ENCODE results near the gene CCDC78. TPM values are rescaled to one million over a fixed set of nuclear protein-coding genes. Genes with fewer than 3 reads are reported as not detected.

The CCDC78 gene
- total RNA-seq, 1 donor: 2.2 TPM

GRCh38 chr16:715477-716199 lies 10.6 kb downstream of the CCDC78 start:
- TF ChIP-seq, protein P1, sequence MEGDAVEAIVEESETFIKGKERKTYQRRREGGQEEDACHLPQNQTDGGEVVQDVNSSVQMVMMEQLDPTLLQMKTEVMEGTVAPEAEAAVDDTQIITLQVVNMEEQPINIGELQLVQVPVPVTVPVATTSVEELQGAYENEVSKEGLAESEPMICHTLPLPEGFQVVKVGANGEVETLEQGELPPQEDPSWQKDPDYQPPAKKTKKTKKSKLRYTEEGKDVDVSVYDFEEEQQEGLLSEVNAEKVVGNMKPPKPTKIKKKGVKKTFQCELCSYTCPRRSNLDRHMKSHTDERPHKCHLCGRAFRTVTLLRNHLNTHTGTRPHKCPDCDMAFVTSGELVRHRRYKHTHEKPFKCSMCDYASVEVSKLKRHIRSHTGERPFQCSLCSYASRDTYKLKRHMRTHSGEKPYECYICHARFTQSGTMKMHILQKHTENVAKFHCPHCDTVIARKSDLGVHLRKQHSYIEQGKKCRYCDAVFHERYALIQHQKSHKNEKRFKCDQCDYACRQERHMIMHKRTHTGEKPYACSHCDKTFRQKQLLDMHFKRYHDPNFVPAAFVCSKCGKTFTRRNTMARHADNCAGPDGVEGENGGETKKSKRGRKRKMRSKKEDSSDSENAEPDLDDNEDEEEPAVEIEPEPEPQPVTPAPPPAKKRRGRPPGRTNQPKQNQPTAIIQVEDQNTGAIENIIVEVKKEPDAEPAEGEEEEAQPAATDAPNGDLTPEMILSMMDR (IDR thresholded peaks at IDR 0.05; ENCODE audit: extremely low read depth, low read depth, low read length): no peak
- H2AFZ ChIP-seq (ENCODE audit: low read length): peak overlapping the region; percentile 72

DNA sequence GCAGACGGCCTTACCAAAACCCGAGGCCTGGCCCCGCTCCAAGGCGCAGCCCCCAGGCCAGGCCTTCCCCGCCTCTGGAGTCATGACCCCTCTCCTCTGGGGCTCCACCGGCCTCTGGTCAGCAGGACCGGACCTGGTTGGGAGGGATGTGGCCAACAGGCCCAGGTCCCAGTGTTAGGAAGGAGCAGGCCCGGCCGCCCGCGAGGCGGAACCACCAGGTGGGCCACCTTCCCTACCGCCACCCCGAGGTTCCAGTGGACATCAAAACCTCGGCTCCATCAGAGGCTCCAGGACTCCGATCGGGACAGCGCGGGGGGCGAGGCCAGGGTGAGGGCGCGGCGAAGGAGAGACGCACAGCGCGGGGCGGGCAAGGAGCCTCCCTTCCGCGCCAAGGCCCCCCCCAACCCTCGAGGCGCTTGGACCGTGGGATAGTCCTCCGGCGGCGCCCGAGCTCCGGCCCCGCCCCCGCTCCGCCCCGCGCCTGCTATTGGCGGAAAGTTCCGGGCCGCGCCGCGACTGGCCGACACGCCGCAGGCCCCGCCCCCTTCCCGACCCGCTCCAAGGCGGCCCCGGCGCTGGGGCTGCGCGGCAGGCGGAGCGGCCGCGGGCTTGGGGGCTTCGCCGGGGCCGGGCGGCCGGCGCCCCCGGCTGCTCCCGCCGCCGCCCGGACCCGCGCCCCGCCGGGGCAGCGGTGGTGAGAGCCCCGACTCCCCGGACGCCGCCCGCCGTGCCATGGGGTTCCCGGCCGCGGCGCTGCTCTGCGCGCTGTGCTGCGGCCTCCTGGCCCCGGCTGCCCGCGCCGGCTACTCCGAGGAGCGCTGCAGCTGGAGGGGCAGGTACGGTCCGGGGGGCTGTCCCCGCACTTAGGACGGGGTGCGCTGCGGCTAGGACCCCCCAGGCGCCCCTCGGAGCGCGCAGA lies 11.4 kb downstream of the CCDC78 start, which contains the start of gene METRN:
Gene METRN (plus strand): TSS at position 561 of the 919 bp plus-strand sequence. CDS start 172 bp downstream, at position 733.
- TF ChIP-seq, protein P1 (IDR thresholded peaks at IDR 0.05; ENCODE audit: extremely low read depth, low read depth, low read length): no peak
- H3K27me3 ChIP-seq (ENCODE audit: insufficient read depth, low read length): peaks cover 7% of the 10 kb centered on the region
- H3K27ac ChIP-seq (ENCODE audit: low read depth, low read length): no peak within 1 kb of the TSS
- peaks cover 6% of the 10 kb centered on the region for H3K79me2 ChIP-seq (ENCODE audit: insufficient read depth, low read length)
- peak within 1 kb of the TSS; percentile 73 for H3K4me3 ChIP-seq (ENCODE audit: insufficient read depth, low read length)
- peak within 1 kb of the TSS; percentile 80 for H3K4me2 ChIP-seq (ENCODE audit: insufficient read depth, low read length)
- no peaks in the 10 kb centered on the region for H3K9me3 ChIP-seq (ENCODE audit: low read depth, low read length)
- peak within 1 kb of the TSS; percentile 72 for H2AFZ ChIP-seq (ENCODE audit: low read length)
- DNase-seq (ENCODE audit: insufficient read length, low spot score, missing footprints): peak; percentile 100
- H3K36me3 ChIP-seq (ENCODE audit: insufficient read depth, low read length): no peaks in the 10 kb centered on the region
- peaks cover 7% of the 10 kb centered on the region for H4K20me1 ChIP-seq (ENCODE audit: insufficient read depth, low read length)
- H3K4me1 ChIP-seq (ENCODE audit: insufficient read depth, low read length): peaks cover 16% of the 10 kb centered on the region

More at GRCh38 chr16:715477-716199, 10.6 kb downstream of the CCDC78 start:
- H3K27me3 ChIP-seq (ENCODE audit: insufficient read depth, low read length): peaks cover 3% of the 10 kb centered on the region
- peaks cover 5% of the 10 kb centered on the region for H4K20me1 ChIP-seq (ENCODE audit: insufficient read depth, low read length)
- peaks cover 6% of the 10 kb centered on the region for H3K79me2 ChIP-seq (ENCODE audit: insufficient read depth, low read length)
- no peaks in the 10 kb centered on the region for H3K9me3 ChIP-seq (ENCODE audit: low read depth, low read length)
- no peaks in the 10 kb centered on the region for H3K36me3 ChIP-seq (ENCODE audit: insufficient read depth, low read length)
- H3K27ac ChIP-seq (ENCODE audit: low read depth, low read length): no peak overlapping the region
- H3K4me1 ChIP-seq (ENCODE audit: insufficient read depth, low read length): peaks cover 20% of the 10 kb centered on the region
- DNase-seq (ENCODE audit: insufficient read length, low spot score, missing footprints): peak; percentile 94
- peak overlapping the region; percentile 80 for H3K4me2 ChIP-seq (ENCODE audit: insufficient read depth, low read length)
- H3K4me3 ChIP-seq (ENCODE audit: insufficient read depth, low read length): peak overlapping the region; percentile 73

DNA sequence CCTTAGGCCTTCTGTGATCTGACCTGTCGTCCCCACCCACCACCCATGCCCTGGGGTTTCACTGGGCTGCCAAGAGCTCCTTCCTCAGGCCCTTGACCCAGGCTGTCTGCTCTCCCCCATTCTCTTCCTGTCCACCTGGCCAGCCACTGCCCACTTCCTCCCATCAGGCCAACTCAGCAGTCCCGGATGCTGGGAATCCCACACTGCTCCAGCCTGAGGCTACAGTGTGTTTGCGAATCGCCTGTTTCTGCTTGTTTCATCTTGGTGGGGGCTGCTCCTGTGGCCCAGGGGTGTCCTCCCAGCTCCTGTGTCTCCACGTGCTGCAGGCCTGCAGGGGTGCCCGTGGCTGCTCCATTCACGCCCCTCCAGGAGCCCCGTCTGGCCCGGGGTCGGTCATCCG lies 12.2 kb downstream of the CCDC78 start:
- Histone ChIP-seq H3K36me3 (ENCODE audit: insufficient read depth, low read length) (no peaks in the 10 kb centered on the region), H3K4me1 (ENCODE audit: insufficient read depth, low read length) (peaks cover 18% of the 10 kb centered on the region), H3K9me3 (ENCODE audit: low read depth, low read length) (no peaks in the 10 kb centered on the region), H4K20me1 (ENCODE audit: insufficient read depth, low read length) (peaks cover 7% of the 10 kb centered on the region), H3K27me3 (ENCODE audit: insufficient read depth, low read length) (peaks cover 12% of the 10 kb centered on the region), H3K4me2 (ENCODE audit: insufficient read depth, low read length) (no peak overlapping the region), H3K27ac (ENCODE audit: low read depth, low read length) (no peak overlapping the region), H3K79me2 (ENCODE audit: insufficient read depth, low read length) (peaks cover 6% of the 10 kb centered on the region), H3K4me3 (ENCODE audit: insufficient read depth, low read length) (no peak overlapping the region), H2AFZ (ENCODE audit: low read length) (no peak overlapping the region)
- no peak for DNase-seq (ENCODE audit: insufficient read length, low spot score, missing footprints)
- TF ChIP-seq, protein P1 (IDR thresholded peaks at IDR 0.05; ENCODE audit: extremely low read depth, low read depth, low read length): no peak
